Neural progenitor cell (in vitro differentiated cells): ENCODE measurements around the gene ZNF181.

Experiments
- CTCF ChIP-seq: fragments of 200-600 bp; sonication (generic); IDR thresholded peaks from 2 replicates; pipeline ENCODE4 v1.5.1; 2017; ENCODE audit warnings: antibody characterized with exemption, mild to moderate bottlenecking
- EZH2phosphoT487 ChIP-seq: fragments of 200-600 bp; sonication (generic); IDR thresholded peaks from 2 replicates; pipeline ENCODE4 v1.6.1; 2017; ENCODE audit warnings: antibody characterized with exemption

- TF ChIP-seq CTCF (no peak), EZH2phosphoT487 (no peak)
These were observed 46.7 kb upstream of the ZNF181 start for GRCh38 chr19:34687348-34687747.
